GM08714 (cell line): ENCODE measurements around the gene PRR33.

Experiments used
- H3K4me3 ChIP-seq: fragments of 200-500 bp; sonication (Bioruptor generic); 2 replicates; pipeline ENCODE4 v1.5.1; 2014; ENCODE audit warnings: mild to moderate bottlenecking, low read length, inconsistent platforms
- ZNF274 ChIP-seq: IDR thresholded peaks from 2 replicates; pipeline ENCODE4 v1.6.1; 2012; ENCODE audit warnings: mild to moderate bottlenecking, low read depth, low read length

PRR33 gene

GRCh38 chr11:1915795-1916131, 24.1 kb upstream of the PRR33 start:
- TF ChIP-seq ZNF274, result no peak
- H3K4me3 ChIP-seq, result no peak overlapping the region

GRCh38 chr11:1913271-1914060, 21.8 kb upstream of the PRR33 start:
- no peak overlapping the region for H3K4me3 ChIP-seq
- no peak for TF ChIP-seq ZNF274

GRCh38 chr11:1912289-1912878, 20.7 kb upstream of the PRR33 start:
- no peak for TF ChIP-seq ZNF274
- no peak overlapping the region for H3K4me3 ChIP-seq

GRCh38 chr11:1909524-1909923, 17.8 kb upstream of the PRR33 start:
- no peak overlapping the region for H3K4me3 ChIP-seq
- TF ChIP-seq ZNF274, result no peak

- no peak for TF ChIP-seq ZNF274
- no peak overlapping the region for H3K4me3 ChIP-seq
These were observed 16.9 kb upstream of the PRR33 start for GRCh38 chr11:1908618-1909017.

- TF ChIP-seq ZNF274, result no peak
- H3K4me3 ChIP-seq, result no peak overlapping the region
These were observed 15.1 kb upstream of the PRR33 start for GRCh38 chr11:1906611-1907423.

GRCh38 chr11:1906181-1906580, 14.5 kb upstream of the PRR33 start:
- H3K4me3 ChIP-seq, result no peak overlapping the region
- no peak for TF ChIP-seq ZNF274

GRCh38 chr11:1899686-1900085, 8.0 kb upstream of the PRR33 start:
- no peak for TF ChIP-seq ZNF274
- no peak overlapping the region for H3K4me3 ChIP-seq

GRCh38 chr11:1899090-1899489, 7.4 kb upstream of the PRR33 start:
- no peak for TF ChIP-seq ZNF274
- H3K4me3 ChIP-seq, result no peak overlapping the region

GRCh38 chr11:1896923-1897322, 5.2 kb upstream of the PRR33 start:
- H3K4me3 ChIP-seq, result peak overlapping the region; percentile 29; the same call in 1 of the 2 replicates
- no peak for TF ChIP-seq ZNF274

GRCh38 chr11:1896468-1896867, 4.8 kb upstream of the PRR33 start:
- no peak overlapping the region; the same call in 1 of the 2 replicates for H3K4me3 ChIP-seq
- TF ChIP-seq ZNF274, result no peak

- TF ChIP-seq ZNF274, result no peak
- no peak overlapping the region for H3K4me3 ChIP-seq
These were observed 3.1 kb upstream of the PRR33 start for GRCh38 chr11:1894759-1895158.

GRCh38 chr11:1893581-1894359, 2.1 kb upstream of the PRR33 start:
- TF ChIP-seq ZNF274, result no peak
- H3K4me3 ChIP-seq, result no peak overlapping the region

- no peak for TF ChIP-seq ZNF274
These were observed 863 bp upstream of the PRR33 start for GRCh38 chr11:1892558-1892957.

GRCh38 chr11:1892116-1892515, 421 bp upstream of the PRR33 start:
- H3K4me3 ChIP-seq, result no peak overlapping the region
- no peak for TF ChIP-seq ZNF274

More at GRCh38 chr11:1892558-1892957, 863 bp upstream of the PRR33 start:
- no peak overlapping the region for H3K4me3 ChIP-seq
